ENCODE results near the gene TFRC.
"Not testable (repeated sequence)": the region's sequence is repeated elsewhere in the genome, so short reads cannot be mapped to it uniquely, and the experiment has no call there.

TFRC gene

GRCh38 chr3:196087906-196088305 is 6.0 kb upstream of the TFRC start:
- FAIRE-seq = no peak

GRCh38 chr3:196082619-196082971 is 705 bp upstream of the TFRC start:
- FAIRE-seq (no peak), DNase-seq (ENCODE audit: insufficient read length, low spot score) (no peak)

More at GRCh38 chr3:196087906-196088305, 6.0 kb upstream of the TFRC start:
- no peak for DNase-seq (ENCODE audit: insufficient read length, low spot score)

GRCh38 chr3:196081002-196081833 is 672 bp downstream of the TFRC start:
- peak; percentile 32 for DNase-seq (ENCODE audit: insufficient read length, low spot score)
- FAIRE-seq = no peak

- not testable (repeated sequence) for FAIRE-seq; DNase-seq (ENCODE audit: insufficient read length, low spot score)
Measured at GRCh38 chr3:196080101-196080846, 1.6 kb downstream of the TFRC start.

GRCh38 chr3:196079682-196080081 is 2.2 kb downstream of the TFRC start:
- FAIRE-seq = no peak

GRCh38 chr3:196075013-196075412 is 6.9 kb downstream of the TFRC start:
- no peak for FAIRE-seq

More at GRCh38 chr3:196079682-196080081, 2.2 kb downstream of the TFRC start:
- no peak for DNase-seq (ENCODE audit: insufficient read length, low spot score)

GRCh38 chr3:196073255-196073753 is 8.6 kb downstream of the TFRC start:
- FAIRE-seq = peak; percentile 89

More at GRCh38 chr3:196075013-196075412, 6.9 kb downstream of the TFRC start:
- no peak for DNase-seq (ENCODE audit: insufficient read length, low spot score)

GRCh38 chr3:196072313-196072712 is 9.6 kb downstream of the TFRC start:
- DNase-seq (ENCODE audit: insufficient read length, low spot score) (no peak), FAIRE-seq (no peak)

More at GRCh38 chr3:196073255-196073753, 8.6 kb downstream of the TFRC start:
- peak; percentile 50 for DNase-seq (ENCODE audit: insufficient read length, low spot score)

- not testable (repeated sequence) for DNase-seq (ENCODE audit: insufficient read length, low spot score); FAIRE-seq
Measured at GRCh38 chr3:196068812-196069211, 13.1 kb downstream of the TFRC start.

GRCh38 chr3:196067439-196067838 is 14.5 kb downstream of the TFRC start:
- FAIRE-seq = no peak

GRCh38 chr3:196063971-196064370 is 17.9 kb downstream of the TFRC start:
- DNase-seq (ENCODE audit: insufficient read length, low spot score) = no peak
- no peak for FAIRE-seq

More at GRCh38 chr3:196067439-196067838, 14.5 kb downstream of the TFRC start:
- no peak for DNase-seq (ENCODE audit: insufficient read length, low spot score)

GRCh38 chr3:196063456-196063855 is 18.4 kb downstream of the TFRC start:
- FAIRE-seq = no peak

GRCh38 chr3:196063049-196063448 is 18.8 kb downstream of the TFRC start:
- FAIRE-seq (no peak), DNase-seq (ENCODE audit: insufficient read length, low spot score) (no peak)

More at GRCh38 chr3:196063456-196063855, 18.4 kb downstream of the TFRC start:
- no peak for DNase-seq (ENCODE audit: insufficient read length, low spot score)

GRCh38 chr3:196060834-196061233 is 21.1 kb downstream of the TFRC start:
- DNase-seq (ENCODE audit: insufficient read length, low spot score) (no peak), FAIRE-seq (no peak)

GRCh38 chr3:196057760-196058331 is 24.0 kb downstream of the TFRC start:
- no peak for FAIRE-seq
- DNase-seq (ENCODE audit: insufficient read length, low spot score) = no peak

- FAIRE-seq; DNase-seq (ENCODE audit: insufficient read length, low spot score): not testable (repeated sequence)
Measured at GRCh38 chr3:196056371-196056770, 25.5 kb downstream of the TFRC start.

GRCh38 chr3:196055683-196056270 is 26.1 kb downstream of the TFRC start:
- DNase-seq (ENCODE audit: insufficient read length, low spot score) (no peak), FAIRE-seq (no peak)

- no peak for FAIRE-seq
Measured at GRCh38 chr3:196055240-196055639, 26.6 kb downstream of the TFRC start.

GRCh38 chr3:196054661-196055060 is 27.2 kb downstream of the TFRC start:
- no peak for DNase-seq (ENCODE audit: insufficient read length, low spot score)
- FAIRE-seq = no peak

More at GRCh38 chr3:196055240-196055639, 26.6 kb downstream of the TFRC start:
- no peak for DNase-seq (ENCODE audit: insufficient read length, low spot score)

GRCh38 chr3:196053487-196053886 is 28.4 kb downstream of the TFRC start:
- no peak for FAIRE-seq
- no peak for DNase-seq (ENCODE audit: insufficient read length, low spot score)
